PC-3 (cell line): ENCODE results near the gene EDN2.

Experiments used
- CTCF ChIP-seq: fragments of 300-600 bp; sonication (generic); conservative IDR thresholded peaks from 2 replicates; pipeline ENCODE4 v1.5.1; 2017; ENCODE audit warnings: antibody characterized with exemption, low read depth, mild to moderate bottlenecking, low read length
- EZH2 ChIP-seq: fragments of 300-600 bp; sonication (generic); IDR thresholded peaks from one replicate; pipeline ENCODE4 v1.6.1; 2017; ENCODE audit warnings: antibody characterized with exemption, mild to moderate bottlenecking, low read length; ENCODE audit not compliant: unreplicated experiment

- TF ChIP-seq CTCF (no peak), EZH2 (no peak)
These were observed 54.8 kb downstream of the EDN2 start for GRCh38 chr1:41429641-41430035.
